Esophagus muscularis mucosa (tissue), 4 donors: ENCODE measurements around the gene C1orf185. TPM values are rescaled to one million over a fixed set of nuclear protein-coding genes. Genes with fewer than 3 reads are reported as not detected.

Source experiments
- DNase-seq: peaks from one replicate; pipeline ENCODE4 v3.0.0-alpha.2; 2017; ENCODE audit errors: extremely low spot score
- H3K27ac ChIP-seq, 4 donors: fragments of 200-600 bp; sonication (generic); replicated peaks in 1 of 4; 1 replicate in 3 of 4; 2 replicates in 1 of 4; pipeline ENCODE4 v1.5.1; 2016 to 2019; ENCODE audit warnings: mild to moderate bottlenecking in 1 of 4
- H3K27me3 ChIP-seq, 4 donors: fragments of 200-600 bp; sonication (generic); one replicate each; pipeline versions ENCODE4 v1.5.1 to v1.6.0; 2016 to 2019
- H3K36me3 ChIP-seq, 4 donors: fragments of 200-600 bp; sonication (generic); one replicate each; pipeline ENCODE4 v1.5.1; 2016 to 2019
- H3K4me1 ChIP-seq, 4 donors: fragments of 200-600 bp; sonication (generic); one replicate each; pipeline ENCODE4 v1.5.1; 2016 to 2019
- H3K4me3 ChIP-seq, 4 donors: fragments of 200-600 bp; sonication (generic); 1 replicate in 2 of 4; 2 replicates in 2 of 4; pipeline ENCODE4 v1.5.1; 2016 to 2019; ENCODE audit warnings: mild to moderate bottlenecking in 4 of 4, moderate library complexity in 1 of 4
- H3K9me3 ChIP-seq, 4 donors: fragments of 200-600 bp; sonication (generic); 1 replicate in 3 of 4; 2 replicates in 1 of 4; pipeline ENCODE4 v1.5.1; 2016 to 2019
- EP300 ChIP-seq: sonication (generic); formaldehyde crosslinking; IDR thresholded peaks from one replicate; pipeline ENCODE4 v1.6.1; 2017; ENCODE audit warnings: antibody characterized with exemption
- POLR2A ChIP-seq: fragments of 450-650 bp; IDR thresholded peaks from one replicate; pipeline ENCODE4 v1.6.1; 2017; ENCODE audit warnings: antibody characterized with exemption, moderate library complexity, mild to moderate bottlenecking, low read depth
- POLR2AphosphoS5 ChIP-seq, 2 donors: sonication (generic); formaldehyde crosslinking; IDR thresholded peaks; one replicate each; pipeline ENCODE4 v1.6.1; 2017; ENCODE audit warnings: antibody characterized with exemption in 2 of 2
- WGBS: methylation state at CpG from one replicate; pipeline ENCODE4 v1.1.5; 2018; 5-methylcytosine and 5-hydroxymethylcytosine counted together
- intact Hi-C: fragments of 100-400 bp; cut with DNase I; formaldehyde crosslinking; loops from one replicate; pipeline ENCODE4 v1.15.1; 2023
- total RNA-seq, 4 donors: library from RNA; depleted of rRNA; stranded (reverse); fragments of >200 nt; gene quantifications; one replicate each; pipeline versions ENCODE4 v1.1.0 to v1.2.1, GENCODE V29; 2016
- TF ChIP-seq, protein P1 (sequence below), 3 experiments: fragments of 200-600 bp in 2 of 3; fragments of 450-650 bp in 1 of 3; sonication (generic) in 2 of 3; IDR thresholded peaks; one replicate each; pipeline ENCODE4 v1.5.1; 2017 to 2019; ENCODE audit warnings: antibody characterized with exemption in 3 of 3, mild to moderate bottlenecking in 2 of 3, moderate library complexity in 1 of 3

The C1orf185 gene
- total RNA-seq, 4 donors from 2014 or later, result not detected

DNA sequence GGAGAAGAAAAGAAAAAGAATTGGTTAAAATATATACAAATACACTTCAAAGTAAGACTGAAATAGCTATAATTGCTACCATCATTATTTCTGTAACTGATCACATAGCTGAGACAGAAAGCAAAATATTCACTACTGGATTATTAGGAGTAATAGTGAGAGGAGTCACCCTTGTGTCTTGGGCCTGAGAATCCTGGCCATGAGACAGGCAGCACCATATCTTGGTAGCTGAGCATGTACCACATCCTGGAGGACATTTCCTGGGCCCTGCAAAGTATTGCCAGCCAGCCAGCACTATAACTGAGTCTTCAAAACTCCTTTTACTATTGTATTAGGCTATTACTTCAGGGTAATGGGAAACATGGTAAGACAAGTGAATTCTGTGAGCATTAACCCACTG lies 63.5 kb downstream of the C1orf185 start:
- no peak for TF ChIP-seq POLR2AphosphoS5 (IDR thresholded peaks at IDR 0.05)
- TF ChIP-seq EP300, result no peak
- no peak for TF ChIP-seq POLR2A
- TF ChIP-seq, protein P1, sequence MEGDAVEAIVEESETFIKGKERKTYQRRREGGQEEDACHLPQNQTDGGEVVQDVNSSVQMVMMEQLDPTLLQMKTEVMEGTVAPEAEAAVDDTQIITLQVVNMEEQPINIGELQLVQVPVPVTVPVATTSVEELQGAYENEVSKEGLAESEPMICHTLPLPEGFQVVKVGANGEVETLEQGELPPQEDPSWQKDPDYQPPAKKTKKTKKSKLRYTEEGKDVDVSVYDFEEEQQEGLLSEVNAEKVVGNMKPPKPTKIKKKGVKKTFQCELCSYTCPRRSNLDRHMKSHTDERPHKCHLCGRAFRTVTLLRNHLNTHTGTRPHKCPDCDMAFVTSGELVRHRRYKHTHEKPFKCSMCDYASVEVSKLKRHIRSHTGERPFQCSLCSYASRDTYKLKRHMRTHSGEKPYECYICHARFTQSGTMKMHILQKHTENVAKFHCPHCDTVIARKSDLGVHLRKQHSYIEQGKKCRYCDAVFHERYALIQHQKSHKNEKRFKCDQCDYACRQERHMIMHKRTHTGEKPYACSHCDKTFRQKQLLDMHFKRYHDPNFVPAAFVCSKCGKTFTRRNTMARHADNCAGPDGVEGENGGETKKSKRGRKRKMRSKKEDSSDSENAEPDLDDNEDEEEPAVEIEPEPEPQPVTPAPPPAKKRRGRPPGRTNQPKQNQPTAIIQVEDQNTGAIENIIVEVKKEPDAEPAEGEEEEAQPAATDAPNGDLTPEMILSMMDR (IDR thresholded peaks at IDR 0.05), result no peak
- Histone ChIP-seq H3K9me3 (no peaks in the 10 kb centered on the region), H3K4me3 (no peak overlapping the region), H3K36me3 (no peaks in the 10 kb centered on the region), H3K4me1 (peaks cover 0 to 13% (median 4%) of the 10 kb centered on the region in 4 donors), H3K27me3 (no peaks in the 10 kb centered on the region), H3K27ac (no peak overlapping the region)
- intact Hi-C loops, result no loop called here
- DNase-seq, result no peak

DNA sequence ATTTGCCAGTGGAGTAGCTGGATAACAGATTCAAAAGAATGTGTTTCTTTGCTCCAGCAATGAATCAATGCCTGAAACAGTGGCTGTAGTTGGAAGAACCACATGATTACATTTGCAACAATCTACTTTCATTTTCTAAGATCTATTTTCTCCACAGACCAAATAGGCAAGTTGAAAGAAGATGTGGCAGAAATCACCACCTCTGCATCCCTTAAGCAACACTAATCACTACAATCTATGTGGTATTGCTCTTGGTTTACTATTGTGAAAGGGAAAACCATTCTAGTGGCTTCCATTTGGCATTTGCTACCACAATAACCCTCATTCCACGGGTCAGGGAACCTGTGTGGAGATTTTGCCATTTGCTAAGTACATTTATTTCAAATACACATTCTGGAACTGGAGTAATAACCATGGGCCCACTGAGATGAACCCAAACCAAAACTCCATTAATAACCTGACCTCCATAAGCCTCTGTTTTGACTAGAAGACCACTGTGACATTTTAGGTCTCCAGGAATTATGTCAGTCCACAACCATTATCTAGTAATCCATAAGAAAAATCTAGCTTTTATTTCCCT lies 66.3 kb downstream of the C1orf185 start:
- peaks cover 0 to 13% (median 4%) of the 10 kb centered on the region in 4 donors for H3K4me1 ChIP-seq
- intact Hi-C loops, result no loop called here
- H3K9me3 ChIP-seq, result no peaks in the 10 kb centered on the region
- DNase-seq, result no peak
- TF ChIP-seq POLR2A, result no peak
- no peak for TF ChIP-seq POLR2AphosphoS5 (IDR thresholded peaks at IDR 0.05)
- TF ChIP-seq EP300, result no peak
- TF ChIP-seq, protein P1 (IDR thresholded peaks at IDR 0.05), result no peak
- H3K27me3 ChIP-seq, result no peaks in the 10 kb centered on the region
- 40% methylated on average over 1 of the region's 1 CpG for WGBS
- H3K4me3 ChIP-seq, result no peak overlapping the region
- H3K36me3 ChIP-seq, result no peaks in the 10 kb centered on the region
- no peak overlapping the region for H3K27ac ChIP-seq

DNA sequence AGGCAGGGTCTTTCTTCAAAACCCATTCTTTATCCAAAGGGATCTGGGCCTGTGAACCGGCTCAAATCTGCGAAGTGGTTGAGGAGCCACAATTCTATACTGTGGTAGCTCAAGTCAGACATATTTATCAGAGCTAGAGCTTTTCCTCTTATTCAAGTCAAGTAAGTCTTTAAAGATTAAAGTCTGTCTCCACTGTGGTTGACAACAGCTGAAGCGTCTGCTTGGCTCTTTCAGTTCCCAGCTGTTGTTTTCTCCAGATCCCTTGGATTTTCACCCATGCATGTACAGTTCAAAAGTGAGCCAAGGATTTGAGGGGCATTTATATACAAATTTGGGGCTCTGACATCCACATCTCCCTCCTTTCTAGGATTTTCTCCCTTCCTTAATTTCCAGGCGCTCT lies 66.9 kb downstream of the C1orf185 start:
- intact Hi-C loops, result no loop called here
- WGBS, result 73% methylated on average over 4 of the region's 4 CpGs
- no peaks in the 10 kb centered on the region for H3K9me3 ChIP-seq
- no peak for TF ChIP-seq EP300
- TF ChIP-seq, protein P1 (IDR thresholded peaks at IDR 0.05), result no peak
- TF ChIP-seq POLR2A, result no peak
- H3K4me1 ChIP-seq, result peaks cover 0 to 13% (median 4%) of the 10 kb centered on the region in 4 donors
- no peaks in the 10 kb centered on the region for H3K27me3 ChIP-seq
- no peak for DNase-seq
- no peak overlapping the region for H3K27ac ChIP-seq
- H3K4me3 ChIP-seq, result no peak overlapping the region
- no peaks in the 10 kb centered on the region for H3K36me3 ChIP-seq

DNA sequence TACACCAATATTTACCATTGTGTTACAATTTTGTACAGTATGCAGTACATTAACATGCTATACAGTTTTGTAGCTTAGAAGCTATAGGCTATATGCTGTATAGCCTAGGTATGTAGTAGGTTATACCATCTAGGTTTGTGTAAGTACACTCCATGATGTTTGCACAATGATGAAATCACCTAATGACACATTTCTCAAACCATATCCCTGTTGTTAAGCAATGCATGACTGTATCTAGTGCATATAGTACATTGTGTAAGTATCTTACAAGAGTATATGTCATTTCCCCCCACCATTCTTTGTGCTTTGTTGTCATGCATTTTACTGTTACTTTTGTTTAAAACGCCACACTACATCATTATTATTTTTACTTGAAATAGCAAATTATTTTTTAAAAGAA lies 68.3 kb downstream of the C1orf185 start:
- H3K36me3 ChIP-seq, result no peaks in the 10 kb centered on the region
- TF ChIP-seq EP300, result no peak
- TF ChIP-seq, protein P1 (IDR thresholded peaks at IDR 0.05), result no peak
- no peak for TF ChIP-seq POLR2A
- TF ChIP-seq POLR2AphosphoS5 (IDR thresholded peaks at IDR 0.05), result no peak
- intact Hi-C loops, result no loop called here
- no peak overlapping the region for H3K27ac ChIP-seq
- 83% methylated on average over 1 of the region's 1 CpG for WGBS
- no peaks in the 10 kb centered on the region for H3K27me3 ChIP-seq
- DNase-seq, result no peak
- H3K4me3 ChIP-seq, result no peak overlapping the region
- peaks cover 0 to 13% (median 4%) of the 10 kb centered on the region in 4 donors for H3K4me1 ChIP-seq
- H3K9me3 ChIP-seq, result no peaks in the 10 kb centered on the region

DNA sequence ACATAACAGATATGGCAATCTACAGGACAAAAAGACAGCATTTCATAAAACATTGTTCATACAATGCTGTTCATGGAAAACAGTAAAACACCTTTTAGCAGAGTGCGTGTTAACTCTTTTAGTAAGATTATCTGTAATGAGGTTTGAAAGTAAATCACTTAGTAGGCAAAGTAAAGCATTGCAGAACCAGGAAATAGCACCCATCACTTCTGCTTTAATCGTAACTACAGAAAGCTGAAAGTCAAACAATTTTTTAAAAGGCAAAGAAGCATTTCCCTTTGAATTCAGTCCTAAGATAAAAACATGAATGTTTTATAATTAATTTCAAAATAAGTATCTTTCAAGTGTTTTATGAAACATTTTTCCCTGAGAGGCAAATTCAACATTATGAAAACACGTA lies 70.8 kb downstream of the C1orf185 start:
- peaks cover 0 to 3% (median 0%) of the 10 kb centered on the region in 4 donors for H3K27me3 ChIP-seq
- intact Hi-C loops, result no loop called here
- 62% methylated on average over 3 of the region's 3 CpGs for WGBS
- no peak overlapping the region for H3K27ac ChIP-seq
- H3K9me3 ChIP-seq, result no peaks in the 10 kb centered on the region
- TF ChIP-seq, protein P1 (IDR thresholded peaks at IDR 0.05), result no peak
- no peak for TF ChIP-seq EP300
- TF ChIP-seq POLR2AphosphoS5 (IDR thresholded peaks at IDR 0.05), result no peak
- no peak for TF ChIP-seq POLR2A
- no peaks in the 10 kb centered on the region for H3K36me3 ChIP-seq
- no peak overlapping the region for H3K4me3 ChIP-seq
- DNase-seq, result no peak
- peaks cover 0 to 13% (median 4%) of the 10 kb centered on the region in 4 donors for H3K4me1 ChIP-seq
